Left renal cortex interstitium (tissue), 4 donors: ENCODE results near the gene BCAS3. TPM values are rescaled to one million over a fixed set of nuclear protein-coding genes. Genes with fewer than 3 reads are reported as not detected.
A peak's percentile ranks its signal among the peaks of the same experiment; 100 is the strongest.

Source experiments
- DNase-seq, 4 donors: peaks; one replicate each; pipeline ENCODE4 v3.0.0-alpha.2; 2013; ENCODE audit warnings: low read depth in 4 of 4, low spot score in 2 of 4, missing footprints in 1 of 4
- polyA plus RNA-seq, 4 donors: library from polyadenylated mRNA; unstranded; fragments of 120-200 nt; gene quantifications; one replicate each; pipeline ENCODE4 v1.2.1, GENCODE V29; 2013; ENCODE audit not compliant: insufficient read length in 4 of 4

The BCAS3 gene
- polyA plus RNA-seq, 4 donors, result 28.0 to 30.8 (median 29.6) TPM

DNA sequence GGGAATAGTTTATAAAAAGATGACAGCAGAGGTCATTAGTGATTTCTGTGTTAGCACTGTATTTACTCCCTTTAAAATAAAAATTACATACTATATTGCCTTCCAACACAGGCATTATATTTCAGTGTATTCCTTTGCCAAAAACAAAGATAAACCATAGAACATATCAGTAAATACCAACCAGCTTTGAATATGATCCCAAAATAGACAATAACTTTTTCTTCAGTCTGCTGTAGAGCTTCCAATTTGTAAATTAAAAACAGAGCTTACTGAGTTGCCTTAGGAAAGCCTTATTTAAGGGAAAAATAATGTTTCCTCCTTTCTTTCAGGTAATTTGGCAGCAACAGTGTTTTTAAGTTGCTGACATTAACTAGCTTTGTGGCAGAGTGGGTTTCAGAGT, 369.9 kb downstream of the BCAS3 start:
- DNase-seq, result no peak

DNA sequence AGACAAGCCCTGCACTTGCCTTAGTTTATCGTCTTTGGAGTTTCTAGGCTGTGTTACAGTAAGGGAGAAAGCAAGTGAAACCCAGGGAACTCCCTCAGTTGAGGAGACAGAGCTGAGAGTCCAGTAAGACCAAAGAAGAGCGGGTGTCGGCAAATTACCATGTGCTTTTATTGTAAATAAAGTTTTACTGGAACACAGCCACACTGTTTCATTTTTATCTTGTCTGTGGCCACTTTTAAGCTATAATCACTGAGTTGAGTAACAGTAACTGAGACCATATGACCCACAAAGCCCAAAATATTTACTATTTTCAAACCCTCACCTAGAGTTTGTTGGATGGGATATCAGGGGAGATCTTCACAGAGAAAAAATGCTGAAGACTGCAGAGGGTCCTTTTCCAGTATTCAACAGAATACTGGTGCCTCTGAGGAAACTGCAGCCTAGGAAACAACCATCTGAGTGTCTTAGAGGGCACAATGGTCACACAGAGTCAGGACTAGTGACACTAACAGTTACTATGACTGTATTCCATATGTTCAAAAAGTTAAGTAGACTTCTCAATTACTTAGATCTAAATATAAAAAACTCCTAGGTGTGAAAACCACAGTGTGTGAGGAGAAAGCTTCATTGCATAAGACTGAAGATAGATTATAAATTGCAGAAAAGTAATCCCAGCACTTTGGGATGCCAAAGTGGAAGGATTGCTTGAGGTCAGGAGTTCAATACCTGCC, 370.9 kb downstream of the BCAS3 start:
- DNase-seq, result no peak

DNA sequence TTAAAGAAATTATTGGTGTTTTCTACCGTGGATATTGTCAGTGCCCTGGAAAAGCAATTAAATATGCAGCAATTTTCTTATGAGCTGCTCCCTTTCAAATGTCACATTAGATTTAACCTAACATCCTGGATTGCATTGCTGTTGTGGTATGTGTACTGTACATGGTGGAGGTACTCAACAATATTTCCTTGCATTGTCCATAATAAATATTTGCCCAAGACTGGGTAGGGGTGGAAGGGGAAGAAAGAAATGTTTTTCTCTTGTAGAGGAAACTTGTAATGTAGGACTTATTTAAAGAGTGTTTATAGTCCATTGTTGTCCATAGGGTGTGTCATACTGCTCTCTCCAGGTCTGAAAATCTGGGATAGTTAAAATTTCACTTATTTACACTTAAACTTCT, 375.8 kb downstream of the BCAS3 start:
- no peak for DNase-seq

DNA sequence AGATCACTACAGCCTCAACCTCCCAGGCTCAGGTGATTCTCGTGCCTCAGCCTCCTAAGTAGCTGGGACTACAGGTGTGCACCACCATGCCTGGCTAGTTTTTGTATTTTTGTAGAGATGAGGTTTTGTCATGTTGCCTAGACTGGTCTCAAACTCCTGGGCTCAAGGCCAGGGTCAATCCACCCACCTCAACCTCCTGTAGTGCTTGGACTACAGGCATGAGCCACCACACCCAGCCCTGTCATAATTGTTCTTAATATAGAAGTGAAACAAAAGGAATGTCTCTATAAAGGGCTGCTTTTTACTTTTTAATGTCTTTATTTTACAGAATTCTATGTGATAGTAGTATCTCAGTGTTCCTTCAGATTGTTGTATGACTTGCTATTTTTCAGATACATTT, 376.8 kb downstream of the BCAS3 start:
- no peak for DNase-seq

DNA sequence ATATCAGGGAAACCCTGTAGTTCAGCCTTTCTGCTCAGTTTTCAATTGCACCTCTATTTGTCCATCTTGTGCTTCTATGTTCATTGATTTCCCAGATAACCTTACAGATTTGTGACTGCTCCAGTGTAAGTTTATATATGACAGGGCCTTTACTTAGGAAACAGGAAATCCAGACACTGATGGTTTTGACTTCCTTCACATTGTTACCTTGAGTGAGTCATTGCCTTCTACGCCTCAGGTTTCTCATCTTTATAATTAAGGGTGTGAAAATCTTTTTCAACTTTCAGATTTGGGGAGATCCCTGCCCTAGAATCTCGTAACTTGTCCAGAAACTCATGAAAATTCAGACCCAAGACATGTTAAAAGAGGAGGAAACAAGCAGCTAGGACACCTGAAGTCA, 379.6 kb downstream of the BCAS3 start:
- no peak for DNase-seq

DNA sequence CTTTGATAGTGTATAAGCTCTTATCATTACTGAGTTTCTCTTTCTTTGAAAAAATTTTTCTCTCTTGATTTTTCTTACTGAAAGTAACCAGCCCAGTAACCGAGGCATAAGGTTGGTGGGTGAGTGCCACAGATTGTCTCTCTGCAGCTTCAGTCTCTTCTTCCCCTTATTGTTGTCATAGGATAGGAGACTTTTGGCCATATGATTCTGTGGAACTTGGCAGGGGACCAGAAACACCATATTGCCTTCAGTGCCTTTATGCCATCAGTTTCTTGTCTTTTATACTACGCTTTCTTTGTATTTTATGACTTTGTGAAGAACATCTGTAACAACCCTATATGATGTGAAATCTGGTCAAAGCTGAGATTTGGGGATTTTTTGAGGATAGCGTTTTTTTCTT, 380.4 kb downstream of the BCAS3 start:
- no peak for DNase-seq

DNA sequence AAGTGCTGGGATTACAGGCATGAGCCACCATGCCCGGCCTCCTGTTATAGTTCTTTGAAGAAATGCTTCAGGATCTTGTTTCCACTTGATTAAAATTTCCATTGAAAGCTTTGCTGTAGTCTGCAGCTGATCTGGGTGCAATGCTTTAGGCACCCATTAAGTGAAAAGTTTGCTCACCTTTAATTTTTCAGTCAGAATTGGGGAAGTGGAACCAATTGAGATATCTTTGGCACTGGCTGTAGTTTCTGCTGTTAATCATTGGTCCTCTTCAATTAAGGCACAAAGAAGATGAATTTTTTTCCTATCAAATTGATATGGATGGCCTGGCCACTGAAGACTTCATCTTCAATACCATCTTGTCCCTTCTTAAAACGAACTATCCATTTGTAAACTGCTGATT, 385.9 kb downstream of the BCAS3 start:
- DNase-seq, result no peak

DNA sequence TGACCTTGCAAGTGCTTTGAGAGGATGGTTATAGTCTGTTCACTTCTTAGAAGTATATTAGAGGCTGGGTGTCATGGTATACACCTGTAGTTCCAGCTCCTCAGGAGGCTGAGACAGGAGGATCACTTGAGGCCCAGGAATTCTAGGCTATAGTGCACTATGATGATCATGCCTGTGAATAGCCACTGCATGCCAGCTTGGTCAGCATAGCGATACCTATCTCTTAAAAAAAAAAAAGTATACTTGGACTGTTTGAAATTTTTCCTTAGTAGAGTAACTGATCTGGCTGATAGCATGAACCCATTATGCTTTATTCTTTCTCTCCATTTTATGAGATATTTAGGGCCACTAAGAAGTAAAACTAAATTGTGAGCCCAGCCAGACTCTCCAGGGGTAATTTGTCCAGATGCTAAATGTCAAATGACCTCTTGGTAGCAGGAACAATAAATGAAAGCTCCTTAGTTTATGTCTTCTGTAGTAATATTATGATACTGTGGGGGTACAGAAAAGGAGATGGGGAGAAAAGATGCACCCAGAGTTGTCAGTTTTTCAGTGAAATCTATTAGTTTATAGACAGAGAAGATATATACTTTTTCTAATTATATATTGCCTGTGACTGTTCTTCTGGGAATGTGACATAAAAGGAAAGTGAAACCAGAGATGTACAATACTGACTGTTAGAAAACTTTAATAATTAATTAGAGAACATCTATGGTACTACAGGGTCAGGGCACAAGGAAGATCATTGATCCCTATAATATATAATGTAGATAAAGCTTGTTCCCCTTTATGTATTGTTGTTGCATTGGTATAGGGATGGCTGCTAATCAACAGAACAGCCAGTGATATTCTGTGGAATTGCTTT, 386.7 kb downstream of the BCAS3 start:
- no peak for DNase-seq

DNA sequence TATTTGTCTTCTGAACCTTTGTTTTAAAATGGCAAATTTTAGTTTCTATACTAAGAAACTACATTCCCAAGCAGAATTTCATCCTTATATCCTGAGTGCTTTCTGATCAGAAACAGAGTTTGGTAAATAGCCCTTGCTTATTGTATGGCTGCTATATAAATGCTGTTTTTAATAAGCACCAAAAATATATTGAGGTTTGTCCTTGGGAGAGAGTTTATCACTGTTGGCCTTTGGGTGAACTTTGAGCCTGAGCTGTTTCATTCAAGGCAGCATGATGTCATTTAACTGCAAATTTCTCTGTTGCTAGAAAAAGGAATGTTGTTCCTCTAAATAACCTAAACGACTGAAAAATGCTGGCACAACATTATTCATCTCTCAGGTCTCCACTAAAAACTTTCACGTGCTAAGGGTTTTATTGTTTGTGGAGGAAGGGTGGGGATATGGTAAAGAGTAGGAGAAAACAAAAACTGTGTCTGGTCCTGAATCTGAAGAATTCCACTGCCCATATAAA, 387.7 kb downstream of the BCAS3 start:
- DNase-seq, result peak in 3 of 4 donors; percentile 15 to 62 (median 44)

DNA sequence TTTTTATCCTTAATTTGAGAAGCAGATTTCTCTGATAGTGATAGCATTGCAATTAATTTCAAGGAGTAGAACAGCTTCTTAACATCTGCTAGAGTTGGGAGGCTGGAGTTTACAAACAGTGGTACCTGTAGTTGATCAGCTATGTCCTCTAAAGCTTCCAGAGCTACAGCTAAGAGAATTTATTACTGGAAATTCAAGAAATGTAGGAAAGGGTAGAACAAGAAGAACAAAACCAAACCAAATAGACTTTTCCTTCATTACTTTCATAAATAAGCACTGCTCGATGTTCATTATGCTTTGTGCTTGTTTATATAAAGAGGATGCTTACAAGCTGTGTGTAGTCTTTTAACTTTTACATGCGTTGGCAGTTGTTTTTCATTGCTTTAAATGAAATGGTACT, 388.4 kb downstream of the BCAS3 start:
- no peak for DNase-seq

DNA sequence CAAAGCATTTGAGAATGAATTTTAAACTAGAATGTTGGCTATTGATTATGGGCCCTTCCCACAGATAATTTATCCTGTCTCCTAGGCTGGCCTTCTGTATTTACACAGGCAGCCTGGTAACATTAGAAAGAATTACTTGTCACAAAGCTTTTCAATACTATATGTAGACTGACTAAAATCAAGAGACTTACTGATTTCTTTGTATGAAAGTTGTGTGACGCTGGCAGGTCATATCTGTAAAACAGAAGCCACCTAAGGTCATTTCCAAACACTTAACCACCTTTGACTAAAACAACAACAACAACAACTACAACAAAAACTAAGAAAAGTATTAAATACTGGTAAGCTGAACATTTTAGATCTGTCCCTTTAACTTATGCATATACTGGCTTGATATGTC, 393.0 kb downstream of the BCAS3 start:
- DNase-seq, result no peak

DNA sequence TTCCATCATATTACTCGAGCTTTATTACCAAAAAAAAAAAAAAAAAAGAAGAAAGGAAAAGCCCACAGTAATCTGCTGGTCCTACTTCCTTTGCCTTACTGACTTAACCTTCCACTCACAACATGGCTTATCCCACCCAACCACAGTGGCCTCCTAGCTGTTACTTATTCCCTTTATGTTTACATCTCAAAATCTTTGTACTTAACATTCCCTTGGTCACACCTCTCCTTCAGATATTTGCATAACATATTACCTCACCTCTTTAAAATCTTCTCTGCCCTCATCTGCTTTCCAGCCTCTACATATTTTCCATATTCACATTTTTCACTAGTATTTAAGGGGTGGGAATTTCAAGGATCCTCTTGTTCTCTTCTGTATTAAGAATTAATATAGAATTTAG, 395.0 kb downstream of the BCAS3 start:
- DNase-seq, result no peak

DNA sequence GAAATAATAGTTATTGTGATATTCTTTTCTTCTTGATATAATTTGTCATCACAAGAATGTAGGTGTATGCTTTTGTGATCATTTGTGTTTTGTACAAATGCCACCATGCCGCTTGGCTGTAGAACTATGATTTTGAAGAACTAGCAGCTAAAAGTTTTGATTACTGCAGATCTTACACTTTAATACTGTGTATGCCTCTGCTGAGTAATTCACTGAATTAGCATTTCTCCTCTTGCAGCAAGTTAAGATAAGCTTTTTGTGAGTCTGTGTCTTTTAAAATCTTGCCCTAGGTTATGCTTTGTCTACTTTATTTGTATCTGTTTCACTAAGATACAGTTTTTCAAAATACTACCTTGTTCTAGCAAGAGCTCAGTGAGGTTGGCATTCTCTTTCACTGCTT, 395.5 kb downstream of the BCAS3 start:
- DNase-seq, result no peak

DNA sequence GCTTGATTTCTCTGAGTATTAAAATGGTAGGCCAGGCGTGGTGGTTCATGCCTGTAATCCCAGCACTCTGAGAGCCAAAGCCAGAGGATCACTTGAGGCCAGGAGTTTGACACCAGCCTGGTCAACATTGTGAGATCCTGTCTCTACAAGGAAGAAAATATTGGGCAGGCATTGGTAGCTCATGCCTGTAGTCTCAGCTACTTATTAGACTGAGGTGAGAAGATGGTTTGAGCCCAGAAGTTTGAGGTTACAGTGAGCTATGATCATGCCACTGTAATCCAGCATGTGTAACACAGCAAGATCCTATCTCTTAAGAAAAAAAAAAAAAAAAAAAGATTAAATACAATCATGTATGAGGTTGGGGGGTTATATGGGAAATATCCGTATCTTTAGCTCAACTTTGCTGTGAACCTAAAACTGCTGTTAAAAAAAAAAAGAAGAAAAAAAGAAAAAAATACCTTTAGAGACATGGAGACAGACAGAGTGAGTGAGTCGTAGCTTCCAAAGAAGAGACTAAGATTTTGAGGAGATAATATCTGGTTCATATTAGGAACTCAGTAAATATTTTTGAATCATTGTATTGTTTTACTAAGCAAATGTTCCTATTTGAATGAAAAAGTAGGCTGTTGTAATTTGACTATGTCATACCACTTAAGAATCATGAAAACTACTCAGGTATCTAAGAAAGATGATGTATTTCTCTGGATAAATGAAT, 396.3 kb downstream of the BCAS3 start:
- no peak for DNase-seq

DNA sequence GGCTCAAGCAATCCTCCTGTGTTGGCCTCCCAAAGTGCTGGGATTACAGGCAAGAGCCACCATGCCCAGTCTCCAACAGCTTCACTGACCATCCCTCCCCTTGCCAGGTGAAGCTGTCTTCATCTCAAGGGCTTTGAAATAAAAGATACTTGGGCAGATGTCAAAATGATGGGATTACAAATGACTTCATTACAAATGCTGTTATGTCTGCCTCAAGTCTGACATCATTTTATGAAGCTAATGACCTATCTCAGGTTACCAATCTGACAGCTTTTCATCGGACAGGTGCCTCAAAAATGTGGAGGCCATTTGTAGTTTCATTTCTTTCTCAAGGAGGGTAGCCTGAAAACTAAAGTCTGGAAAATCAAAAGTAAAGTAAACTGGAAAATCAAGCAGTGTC, 398.3 kb downstream of the BCAS3 start:
- DNase-seq, result no peak

DNA sequence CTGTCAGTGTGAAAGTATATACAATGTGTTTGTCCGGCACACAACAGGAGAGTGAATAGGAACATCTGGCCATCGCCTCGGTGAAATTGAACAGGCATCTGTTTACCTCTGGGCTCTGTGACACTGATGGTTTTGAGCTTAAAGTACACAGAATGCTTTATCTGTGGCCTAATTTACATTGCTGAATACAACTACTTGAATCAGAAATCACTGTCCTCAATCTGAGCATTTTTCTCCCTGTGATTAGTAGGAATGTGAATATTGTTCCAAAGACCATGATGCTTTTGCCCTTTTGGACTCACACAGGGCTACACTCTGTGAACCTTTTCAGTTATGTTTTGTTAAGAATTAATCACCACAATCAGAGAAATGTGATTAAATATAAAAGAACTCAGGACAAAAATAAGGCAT, 399.0 kb downstream of the BCAS3 start:
- no peak for DNase-seq

DNA sequence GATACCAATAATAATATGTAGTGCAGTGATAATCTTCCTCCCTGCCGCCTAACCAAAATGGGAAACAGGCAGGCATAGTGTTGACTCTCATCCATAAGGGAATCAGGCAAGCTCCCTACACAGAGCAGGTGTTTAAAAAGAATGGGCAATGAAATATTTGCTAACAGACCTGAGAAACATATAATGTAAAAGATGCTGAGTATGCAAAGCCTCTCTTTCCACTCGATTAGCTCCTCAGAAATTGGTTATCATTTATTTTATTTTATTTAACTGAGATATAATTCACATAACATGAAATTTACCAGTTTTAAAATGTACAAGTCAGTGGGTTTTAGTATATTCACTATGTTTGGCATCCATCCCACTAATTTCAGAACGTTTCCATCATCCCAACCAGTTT, 404.3 kb downstream of the BCAS3 start:
- no peak for DNase-seq

DNA sequence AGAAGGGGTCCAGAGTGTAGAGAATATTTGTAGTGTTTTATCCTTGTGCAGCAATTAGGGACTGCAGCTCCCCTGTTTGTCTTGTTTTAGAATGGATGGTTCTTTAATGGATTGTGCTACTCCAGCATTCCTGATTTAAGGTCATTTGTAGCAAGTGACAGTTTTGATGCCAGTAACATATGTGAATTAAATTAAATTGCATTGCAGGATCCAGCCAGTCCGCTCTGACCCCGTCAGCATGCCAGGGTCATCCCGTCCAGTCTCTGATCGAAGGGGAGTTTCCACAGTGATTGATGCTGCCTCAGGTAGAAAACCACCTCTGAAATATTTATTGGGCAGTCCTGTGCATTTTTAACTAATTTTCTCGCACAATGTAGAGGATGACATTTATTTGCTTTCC, 406.6 kb downstream of the BCAS3 start:
- no peak for DNase-seq

DNA sequence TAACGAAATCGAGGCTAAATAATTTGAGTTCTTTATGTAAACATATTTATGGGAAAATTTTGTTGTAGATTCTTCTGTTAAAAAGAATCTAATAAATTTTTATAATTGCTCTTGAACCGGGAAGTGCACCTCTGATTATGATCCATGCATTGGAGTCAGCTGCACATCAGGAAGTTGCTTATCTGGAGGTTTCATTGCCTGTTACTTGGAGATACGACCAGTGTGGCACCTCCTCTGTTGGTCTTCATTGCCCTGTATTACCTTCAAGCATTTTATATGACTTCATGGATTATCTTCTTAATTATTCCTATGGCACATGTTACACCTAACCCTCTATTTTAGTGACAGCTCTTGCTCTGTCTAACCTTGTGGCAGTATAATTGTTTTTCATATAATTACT, 409.4 kb downstream of the BCAS3 start:
- DNase-seq, result no peak

DNA sequence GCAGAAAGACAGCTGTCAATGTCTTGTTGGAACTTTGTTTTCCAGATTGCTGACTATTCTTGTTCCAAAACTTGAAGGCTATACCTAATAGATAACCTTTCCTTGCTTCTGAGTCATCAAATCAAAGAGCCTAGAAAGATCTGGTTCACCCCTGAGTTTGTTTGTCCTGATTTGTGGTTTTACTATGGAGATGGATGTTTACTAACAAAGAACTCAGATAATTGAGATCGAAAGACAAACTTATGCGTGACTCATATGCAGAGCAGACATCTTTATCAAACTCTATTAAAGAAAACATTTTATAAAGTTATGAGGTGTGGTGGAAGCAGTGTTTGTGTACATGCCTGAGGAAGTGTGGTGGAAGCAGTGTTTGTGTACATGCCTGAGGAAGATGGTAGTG, 410.9 kb downstream of the BCAS3 start:
- no peak for DNase-seq

DNA sequence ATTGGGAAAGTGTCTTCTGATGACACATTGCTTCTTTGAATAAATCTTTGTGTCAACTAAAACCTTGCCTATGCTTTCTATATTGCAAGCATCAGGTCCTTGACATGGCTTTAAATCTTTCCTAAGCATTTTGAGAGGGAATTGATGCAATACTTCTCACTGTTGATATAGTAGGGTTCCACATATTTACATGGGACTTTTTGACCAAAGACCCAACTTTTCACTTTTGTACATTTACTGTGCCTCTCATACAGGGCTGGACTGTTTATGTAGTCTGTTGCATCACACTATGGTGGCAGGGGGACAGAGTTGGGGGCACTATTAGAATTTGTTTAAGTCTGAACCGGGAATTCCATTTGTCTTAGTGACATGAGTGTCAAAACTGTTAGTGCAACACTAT, 413.4 kb downstream of the BCAS3 start:
- no peak for DNase-seq
